ENCODE measurements around the gene TNK2.

GRCh38 chr3:195828762-195829161, 79.6 kb downstream of the TNK2 start:
- no peak for TF ChIP-seq GATA2 (IDR thresholded peaks at IDR 0.05; ENCODE audit: low read depth, low read length)
- TF ChIP-seq GATA3 (IDR thresholded peaks at IDR 0.05; ENCODE audit: low read depth, low read length): no peak
